Measurements from ENCODE around the gene TCEAL1. TPM values are rescaled to one million over a fixed set of nuclear protein-coding genes. Genes with fewer than 3 reads are reported as not detected.
"Not testable (repeated sequence)": the region's sequence is repeated elsewhere in the genome, so short reads cannot be mapped to it uniquely, and the experiment has no call there.

Gene TCEAL1
- total and polyA plus RNA-seq, 2 of the 13 experiments (the other 11 are each of a cell fraction or from before 2014, with no cell fraction given), result 11.2 to 14.8 TPM

GRCh38 chrX:103586659-103587058 lies 42.1 kb upstream of the TCEAL1 start:
- H3K9ac ChIP-seq (ENCODE audit: insufficient read depth, low read depth, low read length), result peak overlapping the region; percentile 69; the same call in 1 of the 2 replicates
- TF ChIP-seq RFX5 (IDR thresholded peaks at IDR 0.05; ENCODE audit: low read depth, low read length) (no peak), KDM4B (CRISPR knock-in tag; IDR thresholded peaks at IDR 0.05) (no peak), ZNF136 (CRISPR knock-in tag; IDR thresholded peaks at IDR 0.05; ENCODE audit: low read depth) (no peak), CHD4 (IDR thresholded peaks at IDR 0.05; ENCODE audit: borderline replicate concordance, low read length) (no peak), CREM (IDR thresholded peaks at IDR 0.05) (no peak), CREM (CRISPR knock-in tag; IDR thresholded peaks at IDR 0.05) (no peak)
- H4K20me1 ChIP-seq (ENCODE audit: insufficient read depth, low read length), result no peaks in the 10 kb centered on the region
- POLR2A ChIA-PET, result no interaction called here
- H3K27me3 ChIP-seq (ENCODE audit: control insufficient read depth in 1 of 2, insufficient read depth in 2 of 2, low read length in 2 of 2), result no peaks in the 10 kb centered on the region
- in situ Hi-C loops (cut with HindIII; ENCODE audit: extremely low pct_ligation_motif_present, low pct_unique_long_range_greater_than_20kb) (no loop called here), intact Hi-C loops (cut with micrococcal nuclease; ENCODE audit: unreplicated experiment) (loop anchor here (5.0 kb wide), 1 partner anchor 101 kb away; the partner anchor contains the start of gene MORF4L2)
- no peak overlapping the region for H3K27ac ChIP-seq (ENCODE audit: extremely low read length, insufficient read depth, low read length)
- no peak overlapping the region for H2AFZ ChIP-seq (ENCODE audit: low read length)
- 0 out of 2 replicates have a peak, but pooled peaks cover 7% of the 10 kb centered on the region for H3K4me1 ChIP-seq (ENCODE audit: insufficient read depth, low read length)
- DNase-seq (ENCODE audit: low spot score), result no peak
- peaks cover 3% of the 10 kb centered on the region for H3K79me2 ChIP-seq (ENCODE audit: insufficient read depth, low read length)
- H3K9me3 ChIP-seq (ENCODE audit: low read length), result no peaks in the 10 kb centered on the region
- ATAC-seq, result no peak
- WGBS (ENCODE audit: low lambda C conversion rate), result 80% methylated on average over 4 of the region's 4 CpGs
- H3K36me3 ChIP-seq (replicated peaks in 1 of 2; ENCODE audit: control insufficient read depth in 1 of 2, insufficient read depth in 2 of 2, low read length in 2 of 2), result no peaks in the 10 kb centered on the region
- H3K4me3 ChIP-seq (replicated peaks in 1 of 3; ENCODE audit: insufficient read depth in 1 of 3, low read depth in 2 of 3, low read length in 3 of 3), result peak overlapping the region in 1 of 3 experiments; percentile 81; a peak in 1 of 6 replicates
- no TSS peak for BruUV-seq (replicated peaks)
- CTCF ChIA-PET (ENCODE audit: low intra/inter-chr PET ratio, low total read pairs), result no interaction called here
- peak overlapping the region; percentile 73 for H3K4me2 ChIP-seq (ENCODE audit: low read depth, low read length)
- FAIRE-seq, result no peak

DNA sequence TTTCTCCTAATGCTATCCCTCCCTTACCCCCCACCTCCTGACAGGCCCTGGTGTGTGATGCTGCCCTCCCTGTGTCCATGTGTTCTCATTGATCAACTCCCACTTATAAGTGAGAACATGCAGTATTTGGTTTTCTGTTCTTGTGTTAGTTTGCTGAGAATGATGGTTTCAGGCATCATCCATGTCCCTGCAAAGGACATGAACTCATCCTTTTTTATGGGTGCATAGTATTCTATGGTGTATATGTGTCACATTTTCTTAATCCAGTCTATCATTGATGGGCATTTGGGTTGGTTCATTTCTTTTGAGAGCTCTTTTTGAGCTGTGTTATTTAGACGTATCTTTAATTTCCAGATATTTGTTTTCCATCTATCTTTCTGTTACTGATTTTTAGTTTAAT lies 36.5 kb upstream of the TCEAL1 start:
- CTCF ChIA-PET (ENCODE audit: low intra/inter-chr PET ratio, low total read pairs); FAIRE-seq; H3K9me3 ChIP-seq (ENCODE audit: low read length); H3K27ac ChIP-seq (ENCODE audit: extremely low read length, insufficient read depth, low read length); DNase-seq (ENCODE audit: low spot score); H3K4me3 ChIP-seq (replicated peaks in 1 of 3; ENCODE audit: insufficient read depth in 1 of 3, low read depth in 2 of 3, low read length in 3 of 3); H3K36me3 ChIP-seq (replicated peaks in 1 of 2; ENCODE audit: control insufficient read depth in 1 of 2, insufficient read depth in 2 of 2, low read length in 2 of 2); H2AFZ ChIP-seq (ENCODE audit: low read length); H4K20me1 ChIP-seq (ENCODE audit: insufficient read depth, low read length); H3K4me1 ChIP-seq (ENCODE audit: insufficient read depth, low read length); intact Hi-C loops (cut with micrococcal nuclease; ENCODE audit: unreplicated experiment); BruUV-seq (replicated peaks); ATAC-seq; H3K4me2 ChIP-seq (ENCODE audit: low read depth, low read length); H3K9ac ChIP-seq (ENCODE audit: insufficient read depth, low read depth, low read length); POLR2A ChIA-PET; in situ Hi-C loops (cut with HindIII; ENCODE audit: extremely low pct_ligation_motif_present, low pct_unique_long_range_greater_than_20kb); H3K27me3 ChIP-seq (ENCODE audit: control insufficient read depth in 1 of 2, insufficient read depth in 2 of 2, low read length in 2 of 2); H3K79me2 ChIP-seq (ENCODE audit: insufficient read depth, low read length): not testable (repeated sequence)
- WGBS (ENCODE audit: low lambda C conversion rate), result 95% methylated on average over 1 of the region's 1 CpG
